GM19099 (cell line): ENCODE results near the gene LMNA.

Experiments used
- POLR2A ChIP-seq: IDR thresholded peaks from 3 replicates; pipeline ENCODE4 v1.6.1; 2011; ENCODE audit warnings: low read depth; ENCODE audit not compliant: insufficient read length; ENCODE audit errors: extremely low read depth

LMNA gene

DNA sequence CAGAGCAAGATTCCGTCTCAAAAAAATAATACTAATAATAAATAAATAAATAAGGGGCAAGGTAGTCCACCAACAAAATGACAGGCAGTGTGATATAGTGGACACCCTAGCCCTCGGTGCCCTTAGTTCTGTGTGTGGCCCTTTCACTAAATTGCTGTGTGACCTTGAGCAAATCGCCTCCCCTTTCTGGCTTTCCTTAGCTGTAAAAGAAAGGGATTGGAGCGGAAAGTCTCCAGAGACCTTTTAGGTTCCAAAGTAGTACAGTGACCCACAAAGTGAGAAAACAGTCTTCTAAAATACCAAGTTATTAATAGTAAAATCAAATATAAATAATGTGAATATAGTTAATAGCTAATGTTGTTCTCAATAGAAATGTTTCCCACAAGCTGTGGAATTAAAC, 7.6 kb downstream of the LMNA start:
- no peak for TF ChIP-seq POLR2A

DNA sequence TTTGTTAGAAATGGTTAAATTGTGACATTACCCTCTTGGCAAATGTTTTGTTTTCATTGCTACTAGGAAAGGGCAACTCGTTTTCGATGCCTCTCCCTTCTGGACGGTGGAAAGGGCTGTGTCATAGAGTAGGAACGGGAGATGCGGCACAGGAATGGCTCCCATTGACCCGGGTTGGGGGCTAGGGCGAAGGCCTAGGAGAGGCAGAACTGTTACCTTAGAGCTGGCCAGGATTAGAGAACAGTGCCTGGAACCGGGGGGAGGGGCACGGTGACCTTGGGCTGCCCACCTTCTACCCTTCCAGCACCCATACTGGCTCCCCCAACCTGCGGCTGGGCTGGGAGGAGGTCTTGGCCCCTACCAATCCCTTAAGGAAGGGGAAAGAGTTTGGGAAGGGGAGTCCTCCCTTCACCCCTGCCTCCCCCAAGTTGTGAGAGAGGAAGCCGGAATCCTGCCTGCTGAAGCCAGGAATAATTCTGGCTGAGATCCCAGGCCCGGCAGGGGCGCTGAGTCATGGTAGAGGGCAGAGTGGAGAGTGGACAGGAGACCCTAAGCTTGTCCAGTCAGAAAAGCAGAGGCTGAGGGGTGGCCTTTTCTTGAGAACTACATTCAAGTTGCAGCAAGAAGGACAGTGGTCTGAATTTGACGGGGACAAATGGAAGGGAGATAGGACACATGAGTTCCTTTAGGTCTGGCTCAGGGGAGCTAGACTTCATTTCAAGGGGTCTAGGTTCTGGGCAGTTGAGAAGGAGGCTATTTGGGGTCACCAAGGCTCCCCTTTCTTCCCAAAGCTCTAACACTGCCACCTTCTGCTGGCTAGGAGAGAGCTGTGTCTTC, 8.2 kb downstream of the LMNA start:
- no peak for TF ChIP-seq POLR2A

DNA sequence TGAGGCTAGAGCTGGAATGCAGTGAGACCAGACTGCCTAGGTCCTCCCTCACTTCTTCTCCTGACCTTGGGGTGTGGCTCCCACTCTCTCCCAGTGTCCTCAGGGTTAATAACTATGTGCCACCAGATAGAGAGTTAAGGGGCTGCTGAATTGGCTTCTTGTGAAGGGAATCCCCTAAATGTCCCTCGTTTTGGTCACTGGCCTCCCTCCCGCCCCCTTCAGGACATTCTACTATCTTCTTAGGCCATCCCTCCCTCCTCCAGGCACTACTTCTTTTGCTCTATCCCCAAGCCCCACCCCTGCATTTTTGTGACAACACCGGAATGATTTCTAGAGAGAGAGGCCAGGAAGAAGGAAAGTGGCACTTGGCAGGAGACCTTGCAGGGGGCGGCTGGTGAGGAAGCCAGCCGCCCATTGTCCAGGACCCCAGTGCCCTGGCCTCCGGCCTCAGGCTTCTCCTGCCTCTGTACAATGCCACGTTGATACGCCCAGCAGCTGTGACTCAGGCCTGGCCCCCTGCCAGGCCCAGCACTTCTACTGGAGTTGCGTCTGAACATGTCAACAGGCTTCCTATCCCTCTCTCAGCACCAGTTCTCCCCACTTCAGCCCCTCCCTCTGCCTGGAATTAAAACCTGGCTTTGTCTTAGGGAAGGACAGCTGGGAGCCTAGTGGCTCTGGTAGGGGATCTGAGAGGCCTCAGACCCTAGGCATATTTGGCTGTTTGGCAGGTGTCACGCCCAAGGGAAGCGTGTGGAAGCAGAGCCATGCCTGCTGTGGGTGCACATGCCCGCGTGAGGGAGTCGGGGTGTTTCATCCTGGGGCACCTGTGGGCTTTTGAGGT, 9.1 kb downstream of the LMNA start:
- peak; percentile 25 for TF ChIP-seq POLR2A

DNA sequence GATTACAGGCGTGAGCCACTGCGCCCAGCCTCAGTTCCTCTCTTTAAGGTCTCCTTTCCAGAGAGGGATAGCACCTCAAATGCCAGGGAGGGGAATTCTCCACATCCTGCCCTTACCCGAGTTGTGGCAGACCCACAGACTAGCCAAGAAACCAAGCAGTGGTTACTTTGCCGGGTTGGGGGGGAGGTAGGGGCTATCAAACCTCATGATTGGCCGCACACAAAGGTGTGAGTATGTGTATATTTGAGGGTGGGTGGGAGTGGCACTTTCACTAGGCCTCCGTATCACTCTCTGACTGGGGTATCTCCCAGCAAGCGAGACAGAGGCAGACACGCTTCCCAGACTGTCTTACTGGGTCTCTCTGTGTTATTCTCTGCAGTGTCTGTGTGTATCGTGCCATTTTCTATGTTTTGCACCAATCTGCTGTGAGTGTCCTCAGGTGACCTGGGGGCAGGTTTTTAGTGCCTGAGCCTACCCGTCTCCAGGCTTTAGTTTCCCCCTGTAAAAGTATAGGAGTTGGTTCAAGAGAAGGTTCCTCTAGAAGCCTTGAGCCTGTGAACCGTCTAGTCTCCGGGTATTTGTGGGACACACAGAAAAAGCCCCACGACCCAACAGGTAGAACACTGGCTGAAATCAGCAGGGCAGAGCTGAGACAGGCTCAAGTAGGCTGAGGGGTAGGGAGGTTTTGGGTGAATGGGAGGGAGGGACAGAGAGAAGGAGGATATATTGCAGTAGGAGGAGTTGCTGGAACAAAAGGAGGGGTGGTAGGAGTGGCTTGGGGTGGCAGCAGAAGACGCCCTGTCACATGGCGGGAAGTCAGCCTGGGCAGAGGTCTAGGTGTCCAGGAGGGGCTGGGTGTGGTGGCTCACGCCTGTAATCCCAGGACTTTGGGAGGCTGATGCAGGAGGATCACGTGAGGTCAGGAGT, 10.3 kb downstream of the LMNA start:
- no peak for TF ChIP-seq POLR2A

DNA sequence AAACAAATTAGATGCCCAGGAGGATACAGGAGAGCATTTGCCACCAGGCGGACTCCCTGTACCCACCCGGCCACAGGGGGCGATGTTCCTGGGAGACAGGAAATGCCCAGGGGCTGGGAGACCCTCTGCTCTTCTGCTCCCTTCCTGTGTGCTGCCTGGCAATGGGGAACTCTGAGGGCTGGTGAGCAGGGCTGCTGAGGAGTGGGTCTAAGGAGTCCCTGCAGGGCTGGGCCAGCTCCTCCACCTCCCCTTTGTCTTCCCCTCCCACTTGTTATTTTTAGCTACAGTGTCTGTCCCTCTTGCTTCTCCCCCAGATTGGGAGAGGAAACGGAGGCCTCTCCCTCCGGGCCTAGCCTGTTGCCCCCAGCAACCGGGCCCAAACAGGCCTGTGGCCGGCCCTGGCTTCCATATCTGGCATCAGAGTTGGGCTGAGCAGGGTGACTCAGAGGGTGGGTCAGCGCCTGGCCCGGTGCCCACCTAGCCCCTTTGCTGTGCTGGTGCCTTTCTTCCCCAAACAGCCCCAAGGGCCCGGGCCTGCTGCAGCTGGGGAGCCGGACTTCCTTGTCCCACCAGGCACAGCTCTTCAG, 11.6 kb downstream of the LMNA start:
- no peak for TF ChIP-seq POLR2A

DNA sequence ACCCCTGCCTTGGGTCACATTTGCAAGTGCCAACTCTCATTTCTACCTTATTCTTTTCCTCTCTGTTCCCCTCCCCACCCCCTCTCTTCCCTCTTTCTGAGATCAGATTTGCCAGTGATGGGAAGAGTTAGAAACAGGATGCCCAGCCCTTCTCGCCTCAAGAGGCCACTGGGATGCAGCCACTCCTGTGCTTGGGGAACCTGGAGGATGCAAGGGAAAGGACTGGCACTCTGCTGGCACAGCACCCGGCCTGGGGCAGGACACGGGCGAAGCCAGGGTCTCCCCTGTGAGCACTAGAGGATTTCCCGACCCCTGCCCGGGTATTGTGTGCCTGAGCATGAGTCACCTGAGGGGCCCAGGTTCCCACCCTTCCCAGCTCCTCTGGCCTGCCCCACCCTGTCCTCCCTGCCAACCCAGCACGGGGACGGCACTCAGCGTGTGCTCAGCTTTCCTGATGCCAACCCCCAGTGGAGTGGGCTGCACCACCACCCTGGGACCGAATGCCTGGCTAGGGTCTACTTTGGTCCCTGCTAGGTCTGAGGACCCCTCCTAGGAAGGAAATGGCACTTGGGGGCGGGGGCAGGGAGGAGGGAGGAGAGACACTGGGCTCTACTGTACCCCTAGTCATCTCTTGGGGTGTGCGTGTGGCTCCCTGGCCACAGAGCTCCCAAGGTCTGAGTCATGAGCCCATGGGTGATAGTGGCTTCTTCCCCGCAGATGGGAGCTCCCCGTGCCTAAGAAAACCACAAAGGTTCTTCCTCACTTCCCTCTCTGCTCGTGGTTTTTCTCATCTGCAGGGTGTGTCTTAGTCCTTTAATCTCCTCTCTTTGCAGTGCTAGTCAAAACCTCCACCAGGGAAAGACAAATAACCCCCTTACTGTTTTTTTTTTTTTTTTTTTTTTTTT, 12.4 kb downstream of the LMNA start:
- TF ChIP-seq POLR2A, result no peak

DNA sequence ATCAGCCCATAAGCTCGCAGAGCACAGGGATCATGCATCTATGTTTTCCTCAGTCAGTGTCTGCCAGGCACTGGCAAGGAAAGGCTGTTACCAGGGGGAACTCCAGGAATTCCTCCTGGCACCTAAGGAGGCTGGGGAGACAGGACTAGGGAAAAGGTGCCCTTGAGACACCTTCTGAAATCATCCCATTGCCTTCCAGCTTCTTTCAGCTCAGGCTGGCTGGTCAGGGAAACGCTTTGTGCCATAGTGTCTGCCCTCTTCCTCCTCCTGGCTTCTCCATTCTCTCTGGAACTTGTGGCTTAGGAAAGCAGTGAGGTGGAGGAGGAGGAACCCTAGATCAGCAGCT, 13.8 kb downstream of the LMNA start:
- no peak for TF ChIP-seq POLR2A

DNA sequence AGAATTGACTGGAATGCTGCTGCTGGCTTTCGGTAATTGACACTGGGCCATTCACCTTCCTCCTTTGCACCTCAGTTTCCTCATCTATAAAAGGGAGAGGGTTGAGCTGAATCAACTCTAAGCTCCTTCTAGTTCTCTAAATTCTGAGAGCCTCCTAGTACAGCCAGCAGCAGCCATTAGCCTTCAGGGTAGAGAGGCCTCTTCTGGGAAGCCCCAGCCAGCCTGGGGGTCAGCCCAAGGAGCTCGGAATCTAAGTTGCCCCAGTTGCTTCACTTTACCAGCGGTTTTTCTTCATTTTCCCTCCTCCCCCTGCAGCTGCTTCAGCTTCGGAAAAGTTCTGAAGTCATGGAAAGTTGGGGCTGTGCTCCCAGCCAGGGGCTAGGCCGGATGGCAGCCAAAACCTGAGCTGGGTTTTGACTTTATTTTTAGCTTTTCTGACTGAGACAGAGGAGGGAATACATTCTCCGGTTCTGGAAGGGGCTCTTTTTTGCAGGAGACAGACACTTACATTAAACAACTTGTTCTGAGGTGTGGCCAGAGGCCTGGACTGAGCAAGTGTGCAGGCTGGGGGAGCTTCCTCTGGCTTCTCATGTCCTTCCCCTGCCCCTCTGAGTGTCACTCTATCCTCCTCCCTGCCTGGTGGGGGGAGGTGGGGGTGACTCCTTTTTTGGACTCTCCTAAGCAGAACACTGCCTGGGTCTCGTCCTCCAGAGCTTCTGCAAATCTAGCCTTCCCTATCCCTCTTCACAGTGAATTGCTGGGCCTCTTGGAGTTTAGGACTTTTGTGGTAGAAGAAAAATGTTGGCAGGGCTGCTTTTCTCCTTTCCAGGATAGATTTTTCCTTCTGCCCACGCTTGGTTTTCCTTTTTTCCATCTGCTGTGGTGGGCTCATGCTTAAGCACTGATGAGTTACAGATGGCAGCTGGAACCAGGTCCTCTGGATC, 14.4 kb downstream of the LMNA start:
- TF ChIP-seq POLR2A, result no peak

DNA sequence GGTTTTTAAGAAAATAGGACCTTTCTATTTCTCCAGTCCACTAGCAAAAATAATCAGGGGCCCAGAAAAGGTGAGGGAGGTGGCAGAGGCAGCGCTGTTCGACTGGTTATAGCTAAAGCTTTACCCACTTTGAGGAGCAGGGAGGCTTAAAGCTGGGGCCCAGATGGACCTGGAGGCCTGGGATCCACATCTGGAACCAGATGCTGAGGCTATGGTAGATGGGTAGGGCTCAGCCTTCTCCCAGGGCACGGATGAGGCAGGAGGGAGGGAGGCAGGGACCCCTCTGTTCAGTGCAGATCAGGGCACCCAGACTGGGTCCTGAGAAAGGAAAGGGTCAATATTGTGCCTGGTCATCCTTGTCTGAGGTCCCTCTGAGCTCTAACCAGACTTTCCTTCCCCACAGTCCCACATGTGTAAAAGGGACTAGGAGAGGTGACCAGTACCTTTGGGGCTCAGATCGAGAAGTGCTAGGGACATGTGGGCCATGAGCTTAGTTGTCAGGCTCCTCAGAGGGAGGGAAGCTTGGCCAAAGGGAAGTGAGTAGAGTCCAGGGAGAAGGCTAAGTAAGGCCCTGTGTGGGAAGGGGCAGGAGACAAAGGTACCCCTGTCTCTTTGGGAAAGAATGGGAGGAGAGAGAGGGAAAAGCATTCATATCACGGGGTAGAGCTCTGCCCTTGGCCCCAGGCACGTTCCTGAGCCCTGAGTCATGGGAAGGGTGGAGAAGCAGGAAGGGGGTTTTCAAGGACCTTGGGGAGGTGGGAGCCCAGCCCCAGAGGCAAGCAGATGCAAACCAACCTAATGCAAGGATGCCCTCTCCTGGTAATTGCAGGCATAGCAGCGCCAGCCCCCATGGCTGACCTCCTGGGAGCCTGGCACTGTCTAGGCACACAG, 15.4 kb downstream of the LMNA start:
- no peak for TF ChIP-seq POLR2A

DNA sequence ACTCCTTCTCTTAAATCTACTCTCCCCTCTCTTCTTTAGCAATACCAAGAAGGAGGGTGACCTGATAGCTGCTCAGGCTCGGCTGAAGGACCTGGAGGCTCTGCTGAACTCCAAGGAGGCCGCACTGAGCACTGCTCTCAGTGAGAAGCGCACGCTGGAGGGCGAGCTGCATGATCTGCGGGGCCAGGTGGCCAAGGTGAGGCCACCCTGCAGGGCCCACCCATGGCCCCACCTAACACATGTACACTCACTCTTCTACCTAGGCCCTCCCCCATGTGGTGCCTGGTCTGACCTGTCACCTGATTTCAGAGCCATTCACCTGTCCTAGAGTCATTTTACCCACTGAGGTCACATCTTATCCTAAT, 16.0 kb downstream of the LMNA start:
- no peak for TF ChIP-seq POLR2A

DNA sequence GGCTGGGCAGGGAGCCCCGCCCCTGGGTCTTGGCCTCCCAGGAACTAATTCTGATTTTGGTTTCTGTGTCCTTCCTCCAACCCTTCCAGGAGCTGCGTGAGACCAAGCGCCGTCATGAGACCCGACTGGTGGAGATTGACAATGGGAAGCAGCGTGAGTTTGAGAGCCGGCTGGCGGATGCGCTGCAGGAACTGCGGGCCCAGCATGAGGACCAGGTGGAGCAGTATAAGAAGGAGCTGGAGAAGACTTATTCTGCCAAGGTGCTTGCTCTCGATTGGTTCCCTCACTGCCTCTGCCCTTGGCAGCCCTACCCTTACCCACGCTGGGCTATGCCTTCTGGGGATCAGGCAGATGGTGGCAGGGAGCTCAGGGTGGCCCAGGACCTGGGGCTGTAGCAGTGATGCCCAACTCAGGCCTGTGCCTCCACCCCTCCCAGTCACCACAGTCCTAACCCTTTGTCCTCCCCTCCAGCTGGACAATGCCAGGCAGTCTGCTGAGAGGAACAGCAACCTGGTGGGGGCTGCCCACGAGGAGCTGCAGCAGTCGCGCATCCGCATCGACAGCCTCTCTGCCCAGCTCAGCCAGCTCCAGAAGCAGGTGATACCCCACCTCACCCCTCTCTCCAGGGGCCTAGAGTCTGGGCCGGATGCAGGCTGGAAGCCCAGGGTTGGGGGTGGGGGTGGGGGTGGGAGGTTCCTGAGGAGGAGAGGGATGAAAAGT, 20.4 kb downstream of the LMNA start:
- TF ChIP-seq POLR2A, result no peak
